ENCODE data around the gene PXMP4. TPM values are rescaled to one million over a fixed set of nuclear protein-coding genes. Genes with fewer than 3 reads are reported as not detected.
A peak's percentile ranks its signal among the peaks of the same experiment; 100 is the strongest.

PXMP4 gene
- total RNA-seq, 1 donor from 2014 or later = 7.4 TPM

GRCh38 chr20:33673114-33673409 lies 47.0 kb downstream of the PXMP4 start:
- Mint-ChIP-seq H3K36me3 (ENCODE audit: low read depth) (peaks cover 33% of the 10 kb centered on the region), H3K4me3 (ENCODE audit: low read depth) (peak overlapping the region; percentile 85), H3K27me3 (ENCODE audit: low read depth) (no peaks in the 10 kb centered on the region), H3K9me3 (no peaks in the 10 kb centered on the region), H3K27ac (peak overlapping the region; percentile 82), H3K4me1 (ENCODE audit: low read depth) (peaks cover 17% of the 10 kb centered on the region)
- DNase-seq (ENCODE audit: low spot score) = no peak
- intact Hi-C loops (cut with micrococcal nuclease) = no loop called here

- H3K4me3 Mint-ChIP-seq (ENCODE audit: low read depth) = peak overlapping the region; percentile 85
- no peaks in the 10 kb centered on the region for H3K9me3 Mint-ChIP-seq
- no peaks in the 10 kb centered on the region for H3K27me3 Mint-ChIP-seq (ENCODE audit: low read depth)
- H3K4me1 Mint-ChIP-seq (ENCODE audit: low read depth) = peaks cover 16% of the 10 kb centered on the region
- no peak for DNase-seq (ENCODE audit: low spot score)
- peak overlapping the region; percentile 82 for H3K27ac Mint-ChIP-seq
- intact Hi-C loops (cut with micrococcal nuclease) = no loop called here
- peaks cover 29% of the 10 kb centered on the region for H3K36me3 Mint-ChIP-seq (ENCODE audit: low read depth)
Observed at GRCh38 chr20:33672426-33673113, 47.5 kb downstream of the PXMP4 start.

DNA sequence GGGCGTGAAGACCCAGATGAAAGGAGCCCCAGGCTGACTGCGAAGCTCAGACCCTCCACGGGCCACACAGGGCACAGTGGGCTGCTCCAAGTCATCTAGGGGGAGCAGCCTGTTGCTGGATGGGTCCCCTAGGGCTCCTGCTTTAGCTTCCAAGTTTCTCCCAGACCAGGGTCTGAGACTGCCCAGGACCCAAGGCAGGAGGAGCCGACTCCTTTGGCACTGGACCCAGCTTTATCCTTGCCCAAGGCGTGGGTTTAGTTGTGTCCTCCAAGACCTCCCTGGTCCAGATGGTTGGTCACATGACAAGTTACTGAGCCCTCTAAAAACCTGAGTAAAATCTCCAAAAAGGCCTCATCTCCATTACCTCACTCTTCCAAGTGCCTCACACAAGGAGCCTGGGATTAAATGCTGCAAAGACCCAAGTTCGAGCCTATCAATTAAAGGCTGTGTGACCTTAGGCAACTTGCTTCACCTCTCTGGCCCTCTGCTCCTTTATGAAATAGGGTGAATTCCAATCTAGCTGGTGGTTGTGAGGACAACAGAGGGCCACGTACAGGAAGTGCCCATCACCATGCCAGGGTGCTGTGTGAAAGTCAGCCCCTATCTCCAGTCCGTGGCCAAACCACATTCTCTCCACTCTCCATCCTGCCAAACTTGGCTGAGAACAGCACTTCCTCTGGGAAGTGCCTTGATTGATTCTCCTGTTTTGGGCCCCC lies 48.4 kb downstream of the PXMP4 start:
- Mint-ChIP-seq H3K27me3 (ENCODE audit: low read depth) (no peaks in the 10 kb centered on the region), H3K27ac (no peak overlapping the region), H3K9me3 (no peaks in the 10 kb centered on the region), H3K4me3 (ENCODE audit: low read depth) (no peak overlapping the region), H3K4me1 (ENCODE audit: low read depth) (peaks cover 16% of the 10 kb centered on the region), H3K36me3 (ENCODE audit: low read depth) (peaks cover 24% of the 10 kb centered on the region)
- intact Hi-C loops (cut with micrococcal nuclease) = no loop called here
- no peak for DNase-seq (ENCODE audit: low spot score)

GRCh38 chr20:33670715-33671499 lies 49.2 kb downstream of the PXMP4 start:
- Mint-ChIP-seq H3K9me3 (no peaks in the 10 kb centered on the region), H3K36me3 (ENCODE audit: low read depth) (peaks cover 21% of the 10 kb centered on the region), H3K4me1 (ENCODE audit: low read depth) (peaks cover 22% of the 10 kb centered on the region), H3K4me3 (ENCODE audit: low read depth) (no peak overlapping the region), H3K27ac (no peak overlapping the region), H3K27me3 (ENCODE audit: low read depth) (no peaks in the 10 kb centered on the region)
- intact Hi-C loops (cut with micrococcal nuclease) = no loop called here
- no peak for DNase-seq (ENCODE audit: low spot score)

- H3K9me3 Mint-ChIP-seq = no peaks in the 10 kb centered on the region
- peaks cover 12% of the 10 kb centered on the region for H3K36me3 Mint-ChIP-seq (ENCODE audit: low read depth)
- no peak overlapping the region for H3K4me3 Mint-ChIP-seq (ENCODE audit: low read depth)
- no peak overlapping the region for H3K27ac Mint-ChIP-seq
- no peaks in the 10 kb centered on the region for H3K27me3 Mint-ChIP-seq (ENCODE audit: low read depth)
- peaks cover 24% of the 10 kb centered on the region for H3K4me1 Mint-ChIP-seq (ENCODE audit: low read depth)
- DNase-seq (ENCODE audit: low spot score) = no peak
- intact Hi-C loops (cut with micrococcal nuclease) = loop anchor here (2.0 to 10.0 kb wide), 5 partner anchors 115 to 445 kb away; partner anchors contain the start of genes CDK5RAP1, EIF2S2 and SNTA1
Observed at GRCh38 chr20:33669873-33670640, 50.1 kb downstream of the PXMP4 start.

DNA sequence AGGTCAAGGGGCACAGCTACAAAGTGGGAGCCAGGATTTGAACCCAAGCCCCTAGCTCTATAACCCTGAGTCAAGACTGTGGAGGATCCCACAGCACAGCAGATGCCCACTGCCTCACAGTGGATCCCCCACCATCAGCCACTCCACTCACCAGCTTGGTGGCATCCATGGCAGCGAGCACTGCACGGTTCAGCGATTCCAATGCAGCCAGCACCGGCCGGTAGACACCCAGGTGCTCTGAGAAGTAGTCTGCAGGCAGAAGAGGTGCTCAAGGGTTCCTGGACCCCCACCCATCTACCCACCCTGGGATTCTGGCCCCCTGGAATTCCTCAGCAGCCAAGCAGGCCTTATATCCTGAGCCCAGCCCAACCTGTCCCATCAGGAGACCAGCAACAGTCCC lies 50.9 kb downstream of the PXMP4 start:
- intact Hi-C loops (cut with micrococcal nuclease) = loop anchor here (2.0 to 10.0 kb wide), 5 partner anchors 114 to 446 kb away; partner anchors contain the start of genes CDK5RAP1, EIF2S2 and SNTA1
- Mint-ChIP-seq H3K9me3 (no peaks in the 10 kb centered on the region), H3K4me3 (ENCODE audit: low read depth) (no peak overlapping the region), H3K4me1 (ENCODE audit: low read depth) (peaks cover 29% of the 10 kb centered on the region), H3K27me3 (ENCODE audit: low read depth) (no peaks in the 10 kb centered on the region), H3K27ac (no peak overlapping the region), H3K36me3 (ENCODE audit: low read depth) (peaks cover 11% of the 10 kb centered on the region)
- DNase-seq (ENCODE audit: low spot score) = no peak

DNA sequence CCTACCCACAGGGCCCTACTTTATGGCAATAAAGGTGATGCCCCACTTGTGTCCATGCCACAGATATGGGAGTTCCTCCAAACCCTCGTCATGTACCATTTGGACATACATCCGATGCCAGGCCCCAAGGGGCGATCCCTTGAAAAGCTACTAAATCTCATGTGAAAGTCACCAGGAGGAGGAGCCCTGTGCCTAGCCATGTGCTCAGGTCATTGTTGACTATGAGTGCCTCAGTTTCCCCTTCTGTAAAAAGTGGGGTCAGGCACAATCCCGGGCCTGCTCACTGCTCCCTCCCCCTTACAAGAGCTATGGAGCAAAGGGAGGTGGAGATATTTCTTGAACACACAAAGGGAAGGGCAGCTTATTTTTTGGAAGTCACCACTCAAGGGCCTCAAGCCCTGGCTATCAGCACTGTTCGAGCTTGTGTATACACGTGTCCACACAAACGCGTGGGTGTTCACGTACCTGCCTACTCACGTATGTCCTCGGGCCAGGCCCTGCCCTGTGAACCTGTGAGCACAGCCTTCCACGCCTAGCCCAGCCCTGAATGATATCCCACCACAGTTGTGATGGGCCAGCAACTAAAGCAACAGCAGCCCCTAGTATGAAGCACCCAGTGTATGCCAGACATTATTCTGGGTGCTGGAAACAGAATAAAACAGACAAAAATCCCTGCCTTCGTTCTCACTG lies 51.5 kb downstream of the PXMP4 start:
- Mint-ChIP-seq H3K9me3 (no peaks in the 10 kb centered on the region), H3K27me3 (ENCODE audit: low read depth) (no peaks in the 10 kb centered on the region), H3K4me3 (ENCODE audit: low read depth) (peak overlapping the region; percentile 79), H3K27ac (no peak overlapping the region), H3K4me1 (ENCODE audit: low read depth) (peaks cover 29% of the 10 kb centered on the region), H3K36me3 (ENCODE audit: low read depth) (peaks cover 11% of the 10 kb centered on the region)
- intact Hi-C loops (cut with micrococcal nuclease) = loop anchor here (2.0 to 10.0 kb wide), 5 partner anchors 114 to 446 kb away; partner anchors contain the start of genes CDK5RAP1, EIF2S2 and SNTA1
- no peak for DNase-seq (ENCODE audit: low spot score)

DNA sequence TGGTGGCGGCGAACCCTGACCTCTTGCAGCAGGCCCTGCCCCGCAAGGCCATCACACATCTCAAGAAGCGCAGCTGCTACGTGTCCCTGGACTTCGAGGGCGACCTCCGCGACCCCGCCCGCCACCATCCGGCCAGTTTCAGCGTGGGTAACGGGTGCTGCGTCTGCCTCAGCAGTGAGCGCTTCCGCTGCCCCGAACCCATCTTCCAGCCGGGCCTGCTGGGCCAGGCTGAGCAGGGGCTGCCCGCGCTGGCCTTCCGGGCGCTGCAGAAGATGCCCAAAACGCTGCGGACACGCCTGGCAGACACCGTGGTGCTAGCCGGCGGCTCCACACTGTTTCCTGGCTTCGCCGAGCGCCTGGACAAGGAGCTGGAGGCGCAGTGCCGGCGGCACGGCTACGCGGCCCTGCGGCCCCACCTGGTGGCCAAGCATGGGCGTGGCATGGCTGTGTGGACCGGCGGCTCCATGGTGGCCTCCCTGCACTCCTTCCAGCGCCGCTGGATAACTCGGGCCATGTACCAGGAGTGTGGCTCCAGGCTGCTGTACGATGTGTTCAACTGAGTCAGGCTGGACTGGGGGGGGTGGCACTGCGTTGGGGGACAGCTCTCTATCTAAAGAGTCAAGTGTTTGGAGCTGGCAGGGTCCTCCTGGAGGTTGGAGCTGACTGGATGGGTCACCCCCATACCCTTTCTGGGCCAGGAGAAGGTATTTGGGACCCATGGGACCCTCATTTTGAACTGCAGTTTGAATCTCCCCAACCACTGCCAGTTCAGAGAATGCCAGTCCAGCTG lies 52.2 kb downstream of the PXMP4 start:
- H3K9me3 Mint-ChIP-seq = no peaks in the 10 kb centered on the region
- H3K27me3 Mint-ChIP-seq (ENCODE audit: low read depth) = no peaks in the 10 kb centered on the region
- H3K36me3 Mint-ChIP-seq (ENCODE audit: low read depth) = peaks cover 11% of the 10 kb centered on the region
- DNase-seq (ENCODE audit: low spot score) = peak; percentile 75
- H3K4me1 Mint-ChIP-seq (ENCODE audit: low read depth) = peaks cover 26% of the 10 kb centered on the region
- peak overlapping the region; percentile 79 for H3K4me3 Mint-ChIP-seq (ENCODE audit: low read depth)
- intact Hi-C loops (cut with micrococcal nuclease) = loop anchor here (2.0 to 10.0 kb wide), 5 partner anchors 113 to 447 kb away; partner anchors contain the start of genes CDK5RAP1, EIF2S2 and SNTA1
- H3K27ac Mint-ChIP-seq = peak overlapping the region; percentile 67

- no peaks in the 10 kb centered on the region for H3K9me3 Mint-ChIP-seq
- DNase-seq (ENCODE audit: low spot score) = peak; percentile 36
- H3K36me3 Mint-ChIP-seq (ENCODE audit: low read depth) = peaks cover 11% of the 10 kb centered on the region
- H3K27ac Mint-ChIP-seq = peak overlapping the region; percentile 67
- H3K27me3 Mint-ChIP-seq (ENCODE audit: low read depth) = no peaks in the 10 kb centered on the region
- intact Hi-C loops (cut with micrococcal nuclease) = loop anchor here (5.0 to 10.0 kb wide), 4 partner anchors 112 to 448 kb away; partner anchors contain the start of genes CDK5RAP1, EIF2S2 and SNTA1
- H3K4me3 Mint-ChIP-seq (ENCODE audit: low read depth) = peak overlapping the region; percentile 79
- peaks cover 27% of the 10 kb centered on the region for H3K4me1 Mint-ChIP-seq (ENCODE audit: low read depth)
Observed at GRCh38 chr20:33667245-33667675, 52.9 kb downstream of the PXMP4 start.

- Mint-ChIP-seq H3K36me3 (ENCODE audit: low read depth) (peaks cover 11% of the 10 kb centered on the region), H3K4me3 (ENCODE audit: low read depth) (peak within 1 kb of the TSS; percentile 85), H3K27ac (peak within 1 kb of the TSS; percentile 85), H3K4me1 (ENCODE audit: low read depth) (peaks cover 24% of the 10 kb centered on the region), H3K27me3 (ENCODE audit: low read depth) (no peaks in the 10 kb centered on the region), H3K9me3 (no peaks in the 10 kb centered on the region)
- peak; percentile 79 for DNase-seq (ENCODE audit: low spot score)
- intact Hi-C loops (cut with micrococcal nuclease) = loop anchor here (1.0 to 10.0 kb wide), 5 partner anchors 20 to 448 kb away; partner anchors contain the start of genes CDK5RAP1, E2F1, EIF2S2 and SNTA1
Observed at GRCh38 chr20:33666293-33667244, 53.5 kb downstream of the PXMP4 start, which contains the start of gene ACTL10. ACTL10 (plus strand) TSS chr20:33666943; CDS start chr20:33667498, 555 bp downstream.
